ENCODE measurements around the gene CYP26B1.

The CYP26B1 gene

DNA sequence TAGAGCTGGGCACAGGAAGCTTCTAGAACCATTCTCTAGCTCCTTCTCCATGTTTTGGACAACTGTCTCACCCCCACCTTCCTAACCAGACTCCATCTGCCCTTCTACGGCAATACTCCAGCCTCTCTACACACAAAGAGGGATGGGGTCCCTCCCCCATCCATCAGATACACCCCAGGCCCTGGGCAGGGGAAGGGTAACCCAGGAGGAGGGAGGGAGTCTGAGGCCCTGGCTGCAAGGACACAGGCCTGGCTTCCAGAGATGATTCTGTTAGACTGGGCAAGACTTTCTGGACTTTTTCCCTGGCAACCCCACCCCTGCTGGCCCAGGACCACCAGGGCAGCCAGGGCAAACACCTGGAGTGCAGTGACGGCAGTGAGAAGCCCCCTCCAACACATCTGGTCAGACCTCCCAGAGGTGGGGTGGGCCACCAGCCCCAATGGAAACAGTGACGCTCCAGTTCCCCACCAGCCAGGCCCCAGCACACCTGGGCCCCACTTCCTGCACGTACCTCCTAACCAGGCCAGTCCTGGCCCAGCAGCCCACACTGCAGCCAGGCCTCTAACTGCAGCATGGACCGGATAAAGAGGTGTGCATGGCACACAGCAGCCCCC is 6.5 kb downstream of the CYP26B1 start:
- DNase-seq (ENCODE audit: low read depth in 2 of 2), result no peak

- DNase-seq (ENCODE audit: low read depth in 2 of 2), result no peak
Measured at GRCh38 chr2:72140621-72140960, 7.1 kb downstream of the CYP26B1 start.

- no peak for DNase-seq (ENCODE audit: low read depth in 2 of 2)
Measured at GRCh38 chr2:72139874-72140620, 7.6 kb downstream of the CYP26B1 start.

- no peak for DNase-seq (ENCODE audit: low read depth in 2 of 2)
Measured at GRCh38 chr2:72139471-72139873, 8.2 kb downstream of the CYP26B1 start.

DNA sequence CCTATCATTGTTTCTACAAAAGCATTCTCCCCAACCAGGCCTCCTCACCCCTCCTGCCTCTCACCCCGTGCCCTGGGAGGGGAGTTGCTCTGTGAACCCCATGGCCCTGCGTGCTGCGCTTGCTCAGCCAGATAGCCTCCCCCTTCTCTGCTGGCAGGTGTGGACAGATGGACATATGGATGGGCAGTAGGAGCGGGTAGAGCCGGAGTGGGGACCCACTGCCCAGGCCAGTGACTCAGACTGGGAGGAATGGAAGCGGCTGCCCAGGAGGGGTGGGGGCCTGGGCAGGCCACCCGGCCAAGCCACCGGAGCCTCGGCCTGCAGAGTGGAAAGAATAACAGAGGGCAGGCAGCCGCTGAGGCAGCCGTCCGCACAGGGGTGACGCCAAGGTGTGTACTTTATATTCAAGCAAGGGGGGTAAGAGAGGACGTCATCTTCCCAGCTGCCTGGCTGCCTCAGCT is 8.7 kb downstream of the CYP26B1 start:
- DNase-seq (ENCODE audit: low read depth in 2 of 2), result no peak

DNA sequence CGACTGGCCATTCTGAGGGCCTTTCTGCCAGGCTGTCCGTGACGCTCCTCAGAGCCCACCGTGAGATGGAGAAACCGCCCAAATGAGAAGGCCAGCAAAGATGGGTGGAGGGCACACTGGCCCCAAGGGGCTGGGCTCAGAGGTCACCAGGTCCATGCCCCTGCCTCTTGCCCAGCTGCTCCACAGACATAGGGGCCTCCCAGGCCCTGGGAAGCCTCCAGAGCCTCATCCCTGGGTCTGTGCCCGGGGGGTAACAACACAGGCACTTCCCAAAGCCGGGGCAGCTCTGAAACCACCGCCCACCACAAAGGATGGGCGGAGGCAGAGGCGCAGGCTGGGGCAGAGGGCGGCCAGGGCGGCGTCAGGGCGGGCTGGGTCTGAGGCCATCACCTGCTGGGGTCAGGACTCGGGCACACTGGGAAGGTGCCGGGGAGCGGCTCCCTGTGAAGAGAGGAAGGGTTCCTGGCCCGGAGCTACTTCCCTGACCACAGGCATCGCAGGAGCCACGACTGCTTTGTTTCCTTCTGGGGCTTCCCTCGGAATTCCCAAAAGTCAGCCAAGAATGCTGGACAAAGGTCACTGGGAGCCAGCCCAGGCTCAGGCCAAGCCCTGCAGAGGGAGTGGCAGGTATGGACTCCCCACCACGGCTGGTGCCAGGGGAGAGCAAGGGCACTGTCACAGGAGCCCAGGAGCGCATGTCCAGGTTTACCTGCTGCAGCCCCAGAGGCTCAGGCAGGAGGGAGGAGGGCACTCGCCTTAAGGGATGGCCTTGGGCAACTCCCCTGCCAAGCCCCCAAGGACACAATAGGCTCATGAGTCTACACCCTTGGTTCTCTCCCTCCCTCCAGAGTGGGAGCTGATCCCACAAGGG is 9.4 kb downstream of the CYP26B1 start:
- DNase-seq (ENCODE audit: low read depth in 2 of 2), result no peak

GRCh38 chr2:72137498-72138010 is 10.1 kb downstream of the CYP26B1 start:
- DNase-seq (ENCODE audit: low read depth in 2 of 2), result peak; percentile 14 to 24

DNA sequence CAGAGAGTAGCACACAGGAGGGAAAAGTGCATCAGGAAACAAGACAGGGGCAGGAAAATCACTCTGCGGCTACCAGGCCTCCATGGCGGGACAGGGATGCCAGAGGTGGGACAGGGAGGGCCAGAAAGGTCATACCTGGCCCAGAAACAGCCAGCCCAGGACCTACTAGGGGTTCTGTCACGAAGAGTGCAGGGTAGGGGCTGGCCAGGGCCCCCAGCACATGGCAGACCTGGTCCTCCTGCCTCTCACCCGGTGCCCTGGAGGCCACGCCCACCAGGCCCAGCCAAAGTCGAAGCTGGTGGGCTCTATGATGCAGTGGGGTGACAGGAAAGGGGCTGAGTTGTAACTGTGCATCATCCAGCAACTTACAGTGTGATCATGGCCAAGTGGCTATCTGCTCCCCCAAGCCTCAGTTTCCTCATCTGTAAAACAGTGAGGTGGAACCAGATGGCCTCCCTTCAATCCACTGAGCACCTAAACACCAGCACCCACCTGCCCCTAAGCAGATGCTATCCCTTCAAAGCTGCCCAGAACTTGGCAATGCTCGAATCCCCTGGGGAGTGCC is 10.6 kb downstream of the CYP26B1 start:
- DNase-seq (ENCODE audit: low read depth in 2 of 2), result no peak

- DNase-seq (ENCODE audit: low read depth in 2 of 2), result no peak
Measured at GRCh38 chr2:72136331-72136730, 11.3 kb downstream of the CYP26B1 start.

- DNase-seq (ENCODE audit: low read depth in 2 of 2), result no peak
Measured at GRCh38 chr2:72135921-72136320, 11.7 kb downstream of the CYP26B1 start.

- DNase-seq (ENCODE audit: low read depth in 2 of 2), result no peak
Measured at GRCh38 chr2:72134997-72135800, 12.5 kb downstream of the CYP26B1 start.

GRCh38 chr2:72134408-72134996 is 13.2 kb downstream of the CYP26B1 start:
- no peak for DNase-seq (ENCODE audit: low read depth in 2 of 2)

DNA sequence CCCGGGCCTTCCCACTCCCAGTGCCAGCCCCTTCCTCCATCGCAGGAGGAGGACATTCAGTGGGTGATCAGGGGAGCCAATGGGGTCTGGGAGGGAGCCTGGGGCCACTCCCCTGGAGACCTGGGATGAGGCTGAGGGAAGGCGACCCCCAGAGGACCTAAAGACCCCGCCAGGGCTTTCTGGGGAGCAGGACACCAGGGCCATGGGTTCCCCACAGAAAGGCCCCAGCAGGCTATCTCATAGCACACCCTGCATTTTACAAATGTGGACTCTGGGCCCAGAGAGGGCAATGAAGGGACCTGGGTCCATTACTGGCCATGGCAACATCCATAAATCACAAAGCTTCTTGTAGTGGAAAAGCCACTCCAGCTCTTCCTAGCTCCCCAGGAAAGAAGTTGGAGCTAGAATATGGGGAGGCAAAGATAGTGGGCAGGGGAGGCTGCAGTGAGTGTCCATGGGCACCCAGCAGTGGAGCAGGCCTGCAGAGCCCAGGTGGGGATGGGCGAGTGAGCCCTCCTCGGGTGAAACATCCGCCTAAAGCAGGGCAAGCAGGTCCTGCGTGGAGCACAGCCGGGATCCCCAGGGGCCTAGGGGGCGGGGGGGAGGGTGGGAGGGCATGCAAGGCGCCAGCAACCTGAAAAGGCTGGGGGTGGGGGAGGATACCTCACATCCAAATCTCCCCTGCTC is 13.8 kb downstream of the CYP26B1 start:
- no peak for DNase-seq (ENCODE audit: low read depth in 2 of 2)

DNA sequence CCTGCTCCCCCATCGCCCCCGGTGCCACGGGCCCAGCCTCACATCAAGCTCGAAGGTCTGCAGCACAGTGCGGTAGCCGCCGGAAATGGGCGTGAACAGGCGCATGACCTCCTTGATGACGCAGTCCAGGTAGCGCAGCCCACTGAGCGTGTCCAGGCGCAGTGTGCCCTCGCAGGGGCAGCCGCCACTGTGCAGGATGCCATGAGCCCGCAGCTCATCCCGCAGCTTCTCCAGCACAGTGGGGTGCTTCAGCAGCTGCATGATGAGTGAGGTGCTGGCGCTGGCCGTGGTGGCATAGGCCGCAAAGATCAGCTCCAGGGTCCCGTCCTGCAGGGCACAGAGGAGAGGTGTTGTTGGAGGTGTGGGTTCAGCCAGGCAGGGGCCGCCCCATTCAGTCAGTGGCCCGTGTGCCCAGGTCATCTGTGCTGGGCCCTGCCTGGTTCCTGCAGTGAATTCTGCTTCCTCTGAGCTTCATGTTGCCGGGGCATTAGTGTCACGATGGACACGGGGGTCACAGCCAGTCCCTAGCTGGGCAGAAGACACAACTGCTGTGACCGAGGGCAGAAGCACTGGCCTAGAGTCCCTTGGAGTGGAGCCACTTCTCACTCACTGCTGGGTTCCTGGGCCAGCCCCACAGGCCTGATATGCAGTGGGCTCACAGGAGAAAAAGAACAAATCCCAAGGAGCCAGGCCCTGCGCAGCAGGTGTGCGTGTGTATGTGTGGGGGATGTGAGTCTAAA is 14.5 kb downstream of the CYP26B1 start:
- DNase-seq (ENCODE audit: low read depth in 2 of 2), result no peak

GRCh38 chr2:72131916-72132841 is 15.5 kb downstream of the CYP26B1 start:
- DNase-seq (ENCODE audit: low read depth in 2 of 2), result no peak

DNA sequence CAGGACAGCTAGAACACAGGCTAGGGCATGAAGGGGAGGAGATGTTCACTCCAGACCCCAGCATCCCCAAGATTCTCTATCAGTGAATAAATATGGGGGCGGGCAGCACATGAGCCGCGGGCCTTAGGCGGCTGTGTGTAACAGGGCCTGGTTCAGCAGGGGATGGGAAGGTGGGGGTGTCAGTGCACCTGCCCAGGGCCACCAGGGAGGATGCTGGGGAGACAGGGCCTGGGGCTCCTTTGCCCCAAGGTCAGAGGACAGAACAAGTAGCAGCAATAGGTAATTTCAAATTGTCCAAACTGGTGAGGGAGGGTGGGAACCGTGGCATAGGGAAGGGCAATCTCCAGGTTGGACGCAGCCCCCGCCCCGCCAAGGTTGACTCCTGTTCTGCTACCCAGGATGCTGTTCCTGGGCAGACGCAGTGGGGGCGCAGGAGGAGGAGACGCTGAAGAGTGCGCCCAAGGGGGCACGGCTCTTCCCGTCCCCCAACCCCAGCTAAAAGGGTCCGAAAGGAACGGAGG is 16.2 kb downstream of the CYP26B1 start:
- no peak for DNase-seq (ENCODE audit: low read depth in 2 of 2)

DNA sequence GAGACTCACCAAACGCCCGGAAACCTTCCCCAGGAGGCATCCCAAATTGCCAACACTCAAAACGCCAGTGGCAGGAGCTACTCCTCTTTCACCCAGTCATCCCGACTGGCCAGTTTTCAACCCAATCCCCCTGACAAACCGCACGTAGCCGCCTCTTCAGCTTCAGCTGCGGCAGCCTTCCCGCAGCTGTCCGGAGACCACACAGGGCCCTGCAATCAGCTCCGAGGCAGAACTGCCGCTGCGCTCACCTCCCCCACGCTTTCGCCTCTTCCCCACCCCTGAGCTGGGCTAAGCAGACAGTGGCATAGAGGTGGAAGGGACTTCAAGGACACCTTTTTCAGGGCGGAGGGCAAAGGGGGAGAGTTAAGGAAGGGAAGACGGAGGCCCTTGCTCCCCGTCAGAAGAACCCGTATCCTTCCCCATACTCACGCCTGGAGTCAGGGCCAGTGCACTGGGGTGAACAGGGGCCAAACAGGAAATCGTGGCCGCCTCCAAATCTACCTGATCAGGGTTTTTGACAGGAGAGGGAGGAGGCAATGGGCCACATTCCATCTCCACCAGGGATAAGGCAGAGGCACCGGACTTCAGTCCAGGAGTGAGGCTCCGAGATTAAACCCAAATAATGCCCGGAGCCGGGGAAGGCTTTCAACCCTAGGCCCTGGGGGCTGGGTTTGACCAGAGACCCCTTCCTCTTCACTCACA is 16.9 kb downstream of the CYP26B1 start:
- no peak for DNase-seq (ENCODE audit: low read depth in 2 of 2)
